Fibroblast of the aortic adventitia (primary cell): ENCODE measurements around the gene TRIM68. TPM values are rescaled to one million over a fixed set of nuclear protein-coding genes. Genes with fewer than 3 reads are reported as not detected.

Experiments used
- DNase-seq: peaks from one replicate; pipeline ENCODE4 v3.0.0-alpha.2; 2010; ENCODE audit warnings: low read depth
- H3K4me3 ChIP-seq: 2 replicates; pipeline ENCODE4 v1.5.1; 2011; ENCODE audit warnings: low read depth, mild to moderate bottlenecking, control low read depth, low read length, moderate library complexity
- total RNA-seq: library from RNA; depleted of rRNA; stranded (reverse); fragments of >200 nt; gene quantifications from 2 replicates; pipeline ENCODE4 v1.2.3, GENCODE V29; 2012; ENCODE audit warnings: low replicate concordance
- TF ChIP-seq, protein P1 (sequence below): IDR thresholded peaks from 2 replicates; pipeline ENCODE4 v1.5.1; 2011; ENCODE audit warnings: mild to moderate bottlenecking, low read length, control low read depth, inconsistent platforms; ENCODE audit not compliant: insufficient read depth

Gene TRIM68
- total RNA-seq, 1 donor: 9.9 TPM

DNA sequence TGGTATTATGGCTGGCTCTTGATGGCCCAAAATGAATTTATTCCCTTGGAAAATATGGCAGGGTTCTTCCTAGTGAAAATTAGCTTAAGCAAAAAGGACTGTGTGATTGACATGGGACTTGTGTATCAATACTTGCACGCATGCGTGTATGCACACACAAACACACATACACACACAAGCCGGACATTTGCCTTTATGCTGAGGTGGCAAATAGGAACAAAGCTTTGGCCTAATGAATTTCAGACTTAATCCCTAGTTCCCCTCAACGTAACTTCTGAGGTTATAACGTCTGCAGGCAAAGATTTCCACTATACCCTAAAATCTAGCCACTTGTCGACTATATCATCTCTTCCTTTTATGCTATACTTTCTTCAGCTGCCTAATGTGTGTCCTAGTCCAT is 29.4 kb downstream of the TRIM68 start:
- no peak for DNase-seq
- TF ChIP-seq, protein P1, sequence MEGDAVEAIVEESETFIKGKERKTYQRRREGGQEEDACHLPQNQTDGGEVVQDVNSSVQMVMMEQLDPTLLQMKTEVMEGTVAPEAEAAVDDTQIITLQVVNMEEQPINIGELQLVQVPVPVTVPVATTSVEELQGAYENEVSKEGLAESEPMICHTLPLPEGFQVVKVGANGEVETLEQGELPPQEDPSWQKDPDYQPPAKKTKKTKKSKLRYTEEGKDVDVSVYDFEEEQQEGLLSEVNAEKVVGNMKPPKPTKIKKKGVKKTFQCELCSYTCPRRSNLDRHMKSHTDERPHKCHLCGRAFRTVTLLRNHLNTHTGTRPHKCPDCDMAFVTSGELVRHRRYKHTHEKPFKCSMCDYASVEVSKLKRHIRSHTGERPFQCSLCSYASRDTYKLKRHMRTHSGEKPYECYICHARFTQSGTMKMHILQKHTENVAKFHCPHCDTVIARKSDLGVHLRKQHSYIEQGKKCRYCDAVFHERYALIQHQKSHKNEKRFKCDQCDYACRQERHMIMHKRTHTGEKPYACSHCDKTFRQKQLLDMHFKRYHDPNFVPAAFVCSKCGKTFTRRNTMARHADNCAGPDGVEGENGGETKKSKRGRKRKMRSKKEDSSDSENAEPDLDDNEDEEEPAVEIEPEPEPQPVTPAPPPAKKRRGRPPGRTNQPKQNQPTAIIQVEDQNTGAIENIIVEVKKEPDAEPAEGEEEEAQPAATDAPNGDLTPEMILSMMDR: no peak

DNA sequence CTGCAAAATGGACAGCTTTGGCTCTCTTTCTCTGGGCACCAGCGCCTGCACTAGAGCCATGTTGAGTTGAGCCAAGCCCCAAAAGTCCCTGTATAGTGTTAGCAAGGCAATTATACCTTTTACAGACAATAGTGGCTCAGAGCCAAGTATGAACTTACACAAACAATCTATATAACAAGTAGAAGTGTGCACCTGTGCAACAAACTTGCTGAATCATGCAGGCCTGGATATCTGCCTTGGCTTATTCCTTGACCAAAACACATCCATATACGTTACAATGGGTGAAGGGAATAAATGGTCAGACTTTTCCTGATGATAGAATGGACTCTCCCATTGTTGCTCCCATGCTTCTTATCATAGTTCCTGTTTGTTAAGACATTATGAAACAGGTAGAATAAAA is 30.3 kb downstream of the TRIM68 start:
- TF ChIP-seq, protein P1: no peak
- H3K4me3 ChIP-seq: no peak overlapping the region
- DNase-seq: no peak

More for the DNA sequence above, 29.4 kb downstream of the TRIM68 start:
- H3K4me3 ChIP-seq: no peak overlapping the region

DNA sequence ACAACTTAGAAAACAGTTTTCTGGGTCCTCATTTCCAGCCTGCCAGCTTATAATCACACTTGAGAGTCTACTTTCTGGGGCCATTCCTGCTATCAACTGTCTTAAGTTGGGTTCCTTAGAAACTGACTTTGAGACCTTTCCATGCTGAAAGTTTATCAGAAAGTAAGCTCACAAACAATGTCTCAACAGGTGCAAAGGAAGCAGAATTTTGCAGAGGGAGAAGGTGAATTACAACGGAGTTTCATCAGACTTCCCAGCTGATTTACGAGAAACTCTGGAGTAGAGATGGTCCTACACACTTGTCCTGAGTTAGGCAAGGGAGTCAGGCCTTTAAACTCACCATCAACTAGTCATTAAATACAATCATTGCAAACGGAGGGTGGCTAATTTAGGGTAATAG is 31.2 kb downstream of the TRIM68 start:
- TF ChIP-seq, protein P1: no peak
- no peak overlapping the region for H3K4me3 ChIP-seq
- DNase-seq: no peak

DNA sequence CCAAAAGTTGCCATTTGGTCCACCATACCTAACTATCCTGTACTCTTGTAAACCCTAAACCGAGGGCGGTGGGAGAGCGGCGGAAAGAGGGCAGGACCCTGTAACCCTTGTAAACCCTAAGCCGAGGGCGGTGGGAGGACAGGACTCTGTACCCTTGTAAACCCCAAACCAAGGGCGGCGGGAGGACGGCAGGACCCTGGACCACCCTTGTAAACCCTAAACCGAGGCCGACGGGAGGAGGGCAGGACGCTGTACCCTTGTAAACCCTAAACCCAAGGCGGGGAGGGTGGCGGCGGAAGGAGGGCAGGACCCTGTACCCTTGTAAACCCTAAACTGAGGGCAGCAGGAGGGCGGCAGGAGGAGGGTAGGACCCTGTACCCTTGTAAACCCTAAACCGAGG is 39.0 kb downstream of the TRIM68 start:
- TF ChIP-seq, protein P1: no peak

DNA sequence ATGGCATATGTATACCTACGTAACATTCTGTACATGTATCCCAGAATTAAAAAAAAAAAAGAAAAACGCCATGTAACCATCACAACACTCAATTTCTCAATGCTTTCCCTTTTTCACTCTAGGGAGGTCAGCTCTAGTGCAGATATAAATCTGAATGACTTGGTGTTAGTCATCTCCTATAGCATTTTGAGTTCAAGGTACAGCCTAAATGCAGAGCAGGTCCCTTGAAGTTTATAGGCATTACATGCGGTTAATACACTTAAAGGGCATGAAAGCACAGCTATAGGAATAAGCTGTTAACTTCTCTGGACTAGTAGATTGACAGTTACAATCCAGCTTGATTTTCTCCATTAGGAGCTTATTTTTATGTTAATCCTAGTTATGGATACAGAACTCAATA is 42.7 kb downstream of the TRIM68 start:
- DNase-seq: no peak
- TF ChIP-seq, protein P1: no peak
- H3K4me3 ChIP-seq: no peak overlapping the region

More for the DNA sequence above, 39.0 kb downstream of the TRIM68 start:
- no peak for DNase-seq
- no peak overlapping the region for H3K4me3 ChIP-seq

DNA sequence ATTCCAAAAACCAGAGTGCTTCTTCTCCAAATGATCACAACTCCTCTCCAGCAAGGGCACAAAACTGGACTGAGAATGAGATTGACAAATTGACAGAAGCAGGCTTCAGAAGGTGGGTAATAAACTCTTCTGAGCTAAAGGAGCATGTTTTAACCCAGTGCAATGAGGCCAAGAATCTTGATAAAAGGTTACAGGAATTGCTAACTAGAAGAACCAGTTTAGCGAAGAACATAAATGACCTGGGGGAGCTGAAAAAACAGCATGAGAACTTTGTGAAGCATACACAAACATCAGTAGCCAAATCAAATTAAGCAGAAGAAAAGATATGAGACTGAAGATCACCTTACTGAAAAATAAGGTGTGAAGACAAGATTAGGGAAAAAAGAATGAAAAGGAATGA is 47.6 kb downstream of the TRIM68 start:
- DNase-seq: no peak
- TF ChIP-seq, protein P1: no peak
- H3K4me3 ChIP-seq: no peak overlapping the region

DNA sequence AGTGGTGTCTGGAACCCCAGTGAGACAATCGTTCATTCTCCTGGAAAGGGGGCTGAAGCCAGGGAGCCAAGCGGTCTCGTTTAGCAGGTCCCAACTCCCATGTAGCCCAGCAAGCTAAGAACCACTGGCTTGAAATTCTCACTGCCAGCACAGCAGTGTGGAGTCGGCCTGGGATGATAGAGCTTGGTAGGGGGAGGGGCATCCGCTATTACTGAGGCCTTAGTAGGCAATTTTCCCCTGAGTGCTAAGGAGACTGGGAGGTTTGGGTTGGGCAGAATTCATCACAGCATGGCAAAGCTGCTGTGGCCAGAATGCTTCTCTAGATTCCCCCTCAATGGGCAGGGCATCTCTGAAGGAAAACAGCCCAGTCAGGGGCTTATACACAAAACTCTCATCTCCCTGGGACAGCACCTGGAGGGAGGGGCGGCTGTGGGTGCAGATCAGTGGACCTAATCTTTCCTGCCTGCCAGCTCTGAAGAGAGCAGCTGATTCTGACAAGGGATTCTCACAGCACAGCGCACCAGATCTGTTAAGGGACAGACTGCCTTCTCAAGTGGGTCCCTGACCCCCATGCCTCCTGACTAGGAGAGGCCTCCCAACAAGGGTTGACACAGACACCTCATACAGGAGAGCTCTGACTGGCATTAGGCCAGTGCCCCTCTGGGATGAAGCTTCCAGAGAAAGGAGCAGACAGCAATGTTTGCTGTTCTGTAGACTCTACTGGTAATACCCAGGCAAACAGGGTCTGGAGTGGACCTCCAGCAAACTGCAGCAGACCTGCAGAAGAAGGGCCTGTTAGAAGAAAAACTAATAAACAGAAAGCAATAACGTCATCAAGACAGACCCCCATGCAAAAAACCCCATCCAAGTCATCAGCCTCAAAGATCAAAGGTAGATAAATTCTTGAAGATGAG is 48.2 kb downstream of the TRIM68 start:
- H3K4me3 ChIP-seq: no peak overlapping the region
- no peak for DNase-seq
- TF ChIP-seq, protein P1: no peak
